SK-N-SH (cell line): ENCODE results near the gene FAM83D. TPM values are rescaled to one million over a fixed set of nuclear protein-coding genes. Genes with fewer than 3 reads are reported as not detected.
A peak's percentile ranks its signal among the peaks of the same experiment; 100 is the strongest.

Source experiments
- CTCF ChIA-PET: fragments of 300-600, 350-600 bp; formaldehyde crosslinking; extraction: SDS; loops from one replicate; lab custom pipeline; 2021; lab: Yijun Ruan, JAX
- POLR2A ChIA-PET: fragments of 350-600 bp; sonication (Branson Sonifier 250); formaldehyde crosslinking; extraction: SDS; loops from one replicate; lab custom pipeline; 2020; ENCODE audit warnings: antibody characterized with exemption, inconsistent platforms; lab: Yijun Ruan, JAX
- DNase-seq: peaks from one replicate; pipeline ENCODE4 v3.0.0; 2012
- H2AFZ ChIP-seq: fragments of 200-600 bp; sonication (generic); 2 replicates; pipeline ENCODE4 v1.8.1; 2016; ENCODE audit warnings: antibody characterized with exemption, mild to moderate bottlenecking, low read depth
- H3F3A ChIP-seq: fragments of 200-600 bp; sonication (generic); replicated peaks from 2 replicates; pipeline ENCODE3; 2016; ENCODE audit warnings: antibody characterized with exemption, mild to moderate bottlenecking; ENCODE audit not compliant: insufficient read depth
- H3K27ac ChIP-seq, 2 experiments: fragments of 200-500 bp in 1 of 2; fragments of 200-600 bp in 1 of 2; sonication (Bioruptor generic) in 1 of 2; sonication (generic), shearing (Covaris generic) in 1 of 2; 2 replicates each; pipeline versions ENCODE4 v1.5.1 to v1.6.1; 2014 to 2016; ENCODE audit warnings: low read depth in 2 of 2, inconsistent platforms in 1 of 2, low read length in 1 of 2, mild to moderate bottlenecking in 1 of 2, mixed read lengths in 1 of 2
- H3K27me3 ChIP-seq: fragments of 200-600 bp; sonication (generic), shearing (Covaris generic); 2 replicates; pipeline ENCODE4 v1.6.1; 2016; ENCODE audit warnings: mixed run types; ENCODE audit not compliant: insufficient read depth
- H3K36me3 ChIP-seq, 2 experiments: fragments of 200-500 bp in 1 of 2; fragments of 200-600 bp in 1 of 2; sonication (Bioruptor generic) in 1 of 2; sonication (generic) in 1 of 2; replicated peaks in 1 of 2; 2 replicates each; pipeline versions ENCODE3 to v1.5.1; 2014 to 2016; ENCODE audit warnings: low read length in 1 of 2, mild to moderate bottlenecking in 1 of 2; ENCODE audit not compliant: insufficient read depth in 2 of 2, control insufficient read depth in 1 of 2
- H3K4me1 ChIP-seq, 2 experiments: fragments of 200-500 bp in 1 of 2; fragments of 200-600 bp in 1 of 2; sonication (Bioruptor generic) in 1 of 2; sonication (generic), shearing (Covaris generic) in 1 of 2; 2 replicates each; pipeline versions ENCODE4 v1.5.1 to v1.6.1; 2014 to 2016; ENCODE audit warnings: low read depth in 1 of 2, low read length in 1 of 2, mixed run types in 1 of 2; ENCODE audit not compliant: insufficient read depth in 2 of 2, control insufficient read depth in 1 of 2
- H3K4me2 ChIP-seq: fragments of 200-600 bp; sonication (generic), shearing (Covaris generic); 2 replicates; pipeline ENCODE4 v1.6.1; 2017; ENCODE audit warnings: mixed run types
- H3K4me3 ChIP-seq, 2 experiments: fragments of 200-500 bp in 1 of 2; fragments of 200-600 bp in 1 of 2; sonication (Bioruptor generic) in 1 of 2; sonication (generic), shearing (Covaris generic) in 1 of 2; 2 replicates each; pipeline versions ENCODE4 v1.5.1 to v1.8.1; 2014 to 2016; ENCODE audit warnings: low read depth in 2 of 2, inconsistent platforms in 1 of 2, low read length in 1 of 2, mild to moderate bottlenecking in 1 of 2, mixed read lengths in 1 of 2, moderate library complexity in 1 of 2
- H3K79me2 ChIP-seq: fragments of 200-600 bp; sonication (generic); 2 replicates; pipeline ENCODE4 v1.8.1; 2017; ENCODE audit warnings: mild to moderate bottlenecking; ENCODE audit not compliant: insufficient read depth
- H3K9ac ChIP-seq: fragments of 200-600 bp; sonication (generic); 2 replicates; pipeline ENCODE4 v1.6.1; 2017; ENCODE audit warnings: mixed run types
- H3K9me2 ChIP-seq: fragments of 200-600 bp; sonication (generic); 2 replicates; pipeline ENCODE4 v1.6.1; 2017; ENCODE audit warnings: mixed run types
- H3K9me3 ChIP-seq: fragments of 200-600 bp; sonication (generic); 2 replicates; pipeline ENCODE4 v1.6.1; 2017; ENCODE audit warnings: mixed run types, mild to moderate bottlenecking, moderate library complexity
- H4K20me1 ChIP-seq: fragments of 200-600 bp; sonication (generic); 2 replicates; pipeline ENCODE4 v1.6.1; 2017; ENCODE audit warnings: mild to moderate bottlenecking, mixed run types; ENCODE audit not compliant: insufficient read depth
- CHD2 ChIP-seq: fragments of 150-350 bp; IDR thresholded peaks from 2 replicates; pipeline ENCODE4 v1.6.1; 2018; ENCODE audit warnings: low read length; ENCODE audit not compliant: partially characterized antibody
- EZH2phosphoT487 ChIP-seq: fragments of 200-600 bp; sonication (generic); IDR thresholded peaks from 2 replicates; pipeline ENCODE4 v1.6.1; 2017; ENCODE audit warnings: low read depth, mixed run types, mild to moderate bottlenecking, antibody characterized with exemption, moderate library complexity, borderline replicate concordance
- FOSL2 ChIP-seq: IDR thresholded peaks from 2 replicates; pipeline ENCODE4 v1.4.0; 2012; ENCODE audit warnings: low read depth, mild to moderate bottlenecking, moderate library complexity, borderline replicate concordance
- FOXJ3 ChIP-seq: sonication (generic); formaldehyde crosslinking; IDR thresholded peaks from 2 replicates; pipeline ENCODE4 v1.5.1; 2020; ENCODE audit warnings: mild to moderate bottlenecking, missing genetic modification reagents
- GABPA ChIP-seq: IDR thresholded peaks from 2 replicates; pipeline ENCODE4 v1.4.0; 2012; ENCODE audit warnings: low read depth, mild to moderate bottlenecking
- GATA2 ChIP-seq: sonication (generic); formaldehyde crosslinking; IDR thresholded peaks from 2 replicates; pipeline ENCODE4 v1.5.0; 2020; ENCODE audit warnings: mild to moderate bottlenecking, missing genetic modification reagents
- MXI1 ChIP-seq: IDR thresholded peaks from 2 replicates; pipeline ENCODE4 v1.6.1; 2012; ENCODE audit warnings: mild to moderate bottlenecking, low read depth, low read length, improper control_type of control experiment
- RCOR1 ChIP-seq: fragments of 150-350 bp; IDR thresholded peaks from 2 replicates; pipeline ENCODE4 v1.6.1; 2017; ENCODE audit warnings: antibody characterized with exemption, low read length
- RFX5 ChIP-seq: IDR thresholded peaks from 2 replicates; pipeline ENCODE4 v1.6.1; 2012; ENCODE audit warnings: mild to moderate bottlenecking, improper control_type of control experiment, low read length
- RXRA ChIP-seq: IDR thresholded peaks from 2 replicates; pipeline ENCODE4 v1.4.0; 2012; ENCODE audit warnings: low read depth, mild to moderate bottlenecking, borderline replicate concordance
- SIN3A ChIP-seq: IDR thresholded peaks from 2 replicates; pipeline ENCODE4 v1.6.1; 2012; ENCODE audit warnings: low read depth, mild to moderate bottlenecking, low read length, moderate library complexity, borderline replicate concordance
- SMC3 ChIP-seq: IDR thresholded peaks from 2 replicates; pipeline ENCODE4 v1.6.1; 2012; ENCODE audit warnings: low read depth, low read length, improper control_type of control experiment
- TCF12 ChIP-seq: IDR thresholded peaks from 2 replicates; pipeline ENCODE4 v1.4.0; 2012
- WGBS: methylation state at CpG from one replicate; pipeline ENCODE4 v1.1.6; 2017; ENCODE audit warnings: low lambda C conversion rate; 5-methylcytosine and 5-hydroxymethylcytosine counted together
- polyA plus RNA-seq, 3 experiments: library from polyadenylated mRNA; depleted of rRNA; stranded (reverse); fragments of >200 nt; gene quantifications; 2 replicates each; pipeline ENCODE4 v1.2.3, GENCODE V29; 2012
- TF ChIP-seq, protein P1 (sequence below): fragments of 150-350 bp; IDR thresholded peaks from 2 replicates; pipeline ENCODE4 v1.6.1; 2016; ENCODE audit warnings: mild to moderate bottlenecking, low read depth, low read length
- TF ChIP-seq, protein P2 (sequence below): fragments of 150-350 bp; IDR thresholded peaks from 2 replicates; pipeline ENCODE4 v1.6.1; 2017; ENCODE audit warnings: antibody characterized with exemption, low read length, low read depth, borderline replicate concordance
- TF ChIP-seq, protein P3 (sequence below): IDR thresholded peaks from 2 replicates; pipeline ENCODE4; 2012
- TF ChIP-seq, protein P4 (sequence below): IDR thresholded peaks from 2 replicates; pipeline ENCODE4 v1.6.1; 2012; ENCODE audit warnings: mild to moderate bottlenecking, low read depth, low read length, moderate library complexity
- TF ChIP-seq, protein P5 (sequence below): IDR thresholded peaks from 2 replicates; pipeline ENCODE4 v1.4.0; 2012; ENCODE audit warnings: low read depth
- TF ChIP-seq, protein P6 (sequence below): IDR thresholded peaks from 2 replicates; pipeline ENCODE4 v1.4.0; 2012; ENCODE audit warnings: low read depth, borderline replicate concordance

Gene FAM83D
- polyA plus RNA-seq, 1 of the 3 experiments (the other 2 are of a cell fraction) = 21.5 TPM

DNA sequence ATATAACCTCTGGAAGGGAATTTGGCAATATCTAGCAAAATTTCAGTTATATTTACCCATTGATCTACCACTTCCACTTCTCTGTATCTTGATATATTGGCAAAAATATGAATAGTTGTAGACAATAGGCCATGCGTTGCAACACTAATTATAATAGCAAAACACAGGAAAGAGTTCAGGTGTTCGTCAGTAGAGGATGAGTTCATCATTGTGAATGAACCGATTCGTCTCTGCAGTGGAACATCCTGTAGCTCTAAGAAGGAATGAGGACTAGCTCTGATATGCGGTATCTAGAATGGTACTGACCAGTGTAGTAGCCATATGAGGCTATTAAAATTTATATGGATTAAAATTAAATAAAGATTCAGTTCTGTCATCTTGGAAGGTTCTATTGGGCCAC lies 8.3 kb downstream of the FAM83D start:
- peaks cover 0 to 8% of the 10 kb centered on the region in 2 experiments for H3K36me3 ChIP-seq
- H3K27ac ChIP-seq = 0 out of 4 replicates have a peak overlapping the region, but pooled peaks of 1 of the 2 experiments have one; percentile 8
- ChIA-PET CTCF (interaction anchor here (0.7 to 1.3 kb wide), 4 partner anchors 8 to 38 kb away, joined by 3 to 4 read pairs (median 4); partner anchors contain the start of gene FAM83D), POLR2A (no interaction called here)
- H3K4me1 ChIP-seq = peaks cover 6 to 11% of the 10 kb centered on the region in 2 experiments; a peak in 2 of 4 replicates
- no peak overlapping the region for H3K4me2 ChIP-seq
- WGBS = 98% methylated on average over 5 of the region's 5 CpGs
- no peaks in the 10 kb centered on the region for H3F3A ChIP-seq
- peaks cover 52% of the 10 kb centered on the region; the same call in 1 of the 2 replicates for H4K20me1 ChIP-seq
- TF ChIP-seq MXI1 (no peak), TCF12 (no peak), RXRA (no peak), SMC3 (no peak), RFX5 (no peak), SIN3A (no peak), RCOR1 (no peak), GABPA (no peak), FOSL2 (no peak), CHD2 (no peak), FOXJ3 (CRISPR knock-in tag) (no peak), GATA2 (CRISPR knock-in tag) (no peak), EZH2phosphoT487 (no peak)
- TF ChIP-seq, protein P1, sequence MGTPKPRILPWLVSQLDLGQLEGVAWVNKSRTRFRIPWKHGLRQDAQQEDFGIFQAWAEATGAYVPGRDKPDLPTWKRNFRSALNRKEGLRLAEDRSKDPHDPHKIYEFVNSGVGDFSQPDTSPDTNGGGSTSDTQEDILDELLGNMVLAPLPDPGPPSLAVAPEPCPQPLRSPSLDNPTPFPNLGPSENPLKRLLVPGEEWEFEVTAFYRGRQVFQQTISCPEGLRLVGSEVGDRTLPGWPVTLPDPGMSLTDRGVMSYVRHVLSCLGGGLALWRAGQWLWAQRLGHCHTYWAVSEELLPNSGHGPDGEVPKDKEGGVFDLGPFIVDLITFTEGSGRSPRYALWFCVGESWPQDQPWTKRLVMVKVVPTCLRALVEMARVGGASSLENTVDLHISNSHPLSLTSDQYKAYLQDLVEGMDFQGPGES = no peak
- TF ChIP-seq, protein P2, sequence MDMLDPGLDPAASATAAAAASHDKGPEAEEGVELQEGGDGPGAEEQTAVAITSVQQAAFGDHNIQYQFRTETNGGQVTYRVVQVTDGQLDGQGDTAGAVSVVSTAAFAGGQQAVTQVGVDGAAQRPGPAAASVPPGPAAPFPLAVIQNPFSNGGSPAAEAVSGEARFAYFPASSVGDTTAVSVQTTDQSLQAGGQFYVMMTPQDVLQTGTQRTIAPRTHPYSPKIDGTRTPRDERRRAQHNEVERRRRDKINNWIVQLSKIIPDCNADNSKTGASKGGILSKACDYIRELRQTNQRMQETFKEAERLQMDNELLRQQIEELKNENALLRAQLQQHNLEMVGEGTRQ = no peak
- TF ChIP-seq, protein P3, sequence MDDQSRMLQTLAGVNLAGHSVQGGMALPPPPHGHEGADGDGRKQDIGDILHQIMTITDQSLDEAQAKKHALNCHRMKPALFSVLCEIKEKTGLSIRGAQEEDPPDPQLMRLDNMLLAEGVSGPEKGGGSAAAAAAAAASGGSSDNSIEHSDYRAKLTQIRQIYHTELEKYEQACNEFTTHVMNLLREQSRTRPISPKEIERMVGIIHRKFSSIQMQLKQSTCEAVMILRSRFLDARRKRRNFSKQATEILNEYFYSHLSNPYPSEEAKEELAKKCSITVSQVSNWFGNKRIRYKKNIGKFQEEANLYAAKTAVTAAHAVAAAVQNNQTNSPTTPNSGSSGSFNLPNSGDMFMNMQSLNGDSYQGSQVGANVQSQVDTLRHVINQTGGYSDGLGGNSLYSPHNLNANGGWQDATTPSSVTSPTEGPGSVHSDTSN = no peak
- TF ChIP-seq, protein P4, sequence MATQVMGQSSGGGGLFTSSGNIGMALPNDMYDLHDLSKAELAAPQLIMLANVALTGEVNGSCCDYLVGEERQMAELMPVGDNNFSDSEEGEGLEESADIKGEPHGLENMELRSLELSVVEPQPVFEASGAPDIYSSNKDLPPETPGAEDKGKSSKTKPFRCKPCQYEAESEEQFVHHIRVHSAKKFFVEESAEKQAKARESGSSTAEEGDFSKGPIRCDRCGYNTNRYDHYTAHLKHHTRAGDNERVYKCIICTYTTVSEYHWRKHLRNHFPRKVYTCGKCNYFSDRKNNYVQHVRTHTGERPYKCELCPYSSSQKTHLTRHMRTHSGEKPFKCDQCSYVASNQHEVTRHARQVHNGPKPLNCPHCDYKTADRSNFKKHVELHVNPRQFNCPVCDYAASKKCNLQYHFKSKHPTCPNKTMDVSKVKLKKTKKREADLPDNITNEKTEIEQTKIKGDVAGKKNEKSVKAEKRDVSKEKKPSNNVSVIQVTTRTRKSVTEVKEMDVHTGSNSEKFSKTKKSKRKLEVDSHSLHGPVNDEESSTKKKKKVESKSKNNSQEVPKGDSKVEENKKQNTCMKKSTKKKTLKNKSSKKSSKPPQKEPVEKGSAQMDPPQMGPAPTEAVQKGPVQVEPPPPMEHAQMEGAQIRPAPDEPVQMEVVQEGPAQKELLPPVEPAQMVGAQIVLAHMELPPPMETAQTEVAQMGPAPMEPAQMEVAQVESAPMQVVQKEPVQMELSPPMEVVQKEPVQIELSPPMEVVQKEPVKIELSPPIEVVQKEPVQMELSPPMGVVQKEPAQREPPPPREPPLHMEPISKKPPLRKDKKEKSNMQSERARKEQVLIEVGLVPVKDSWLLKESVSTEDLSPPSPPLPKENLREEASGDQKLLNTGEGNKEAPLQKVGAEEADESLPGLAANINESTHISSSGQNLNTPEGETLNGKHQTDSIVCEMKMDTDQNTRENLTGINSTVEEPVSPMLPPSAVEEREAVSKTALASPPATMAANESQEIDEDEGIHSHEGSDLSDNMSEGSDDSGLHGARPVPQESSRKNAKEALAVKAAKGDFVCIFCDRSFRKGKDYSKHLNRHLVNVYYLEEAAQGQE = no peak
- TF ChIP-seq, protein P5, sequence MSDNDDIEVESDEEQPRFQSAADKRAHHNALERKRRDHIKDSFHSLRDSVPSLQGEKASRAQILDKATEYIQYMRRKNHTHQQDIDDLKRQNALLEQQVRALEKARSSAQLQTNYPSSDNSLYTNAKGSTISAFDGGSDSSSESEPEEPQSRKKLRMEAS = no peak
- TF ChIP-seq, protein P6, sequence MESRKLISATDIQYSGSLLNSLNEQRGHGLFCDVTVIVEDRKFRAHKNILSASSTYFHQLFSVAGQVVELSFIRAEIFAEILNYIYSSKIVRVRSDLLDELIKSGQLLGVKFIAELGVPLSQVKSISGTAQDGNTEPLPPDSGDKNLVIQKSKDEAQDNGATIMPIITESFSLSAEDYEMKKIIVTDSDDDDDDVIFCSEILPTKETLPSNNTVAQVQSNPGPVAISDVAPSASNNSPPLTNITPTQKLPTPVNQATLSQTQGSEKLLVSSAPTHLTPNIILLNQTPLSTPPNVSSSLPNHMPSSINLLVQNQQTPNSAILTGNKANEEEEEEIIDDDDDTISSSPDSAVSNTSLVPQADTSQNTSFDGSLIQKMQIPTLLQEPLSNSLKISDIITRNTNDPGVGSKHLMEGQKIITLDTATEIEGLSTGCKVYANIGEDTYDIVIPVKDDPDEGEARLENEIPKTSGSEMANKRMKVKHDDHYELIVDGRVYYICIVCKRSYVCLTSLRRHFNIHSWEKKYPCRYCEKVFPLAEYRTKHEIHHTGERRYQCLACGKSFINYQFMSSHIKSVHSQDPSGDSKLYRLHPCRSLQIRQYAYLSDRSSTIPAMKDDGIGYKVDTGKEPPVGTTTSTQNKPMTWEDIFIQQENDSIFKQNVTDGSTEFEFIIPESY = no peak
- H3K27me3 ChIP-seq = no peaks in the 10 kb centered on the region
- H3K9me3 ChIP-seq = no peaks in the 10 kb centered on the region
- no peak overlapping the region for H3K9ac ChIP-seq
- H2AFZ ChIP-seq = no peak overlapping the region
- H3K4me3 ChIP-seq = no peak overlapping the region
- peaks cover 100% of the 10 kb centered on the region for H3K79me2 ChIP-seq
- no peak for DNase-seq
- H3K9me2 ChIP-seq = no peaks in the 10 kb centered on the region
